HL-60 (cell line): ENCODE measurements around the gene DEXI.
A peak's percentile ranks its signal among the peaks of the same experiment; 100 is the strongest.

Experiments
- DNase-seq, 2 experiments: peaks; one replicate each; pipeline ENCODE4 v3.0.0-alpha.2; 2010 to 2020; ENCODE audit warnings: low read depth in 1 of 2, low spot score in 1 of 2
- H3K27ac ChIP-seq: fragments of 250-450 bp; sonication (Bioruptor Pico); replicated peaks from 2 replicates; pipeline ENCODE4 v1.5.1; 2020; ENCODE audit warnings: mild to moderate bottlenecking, moderate library complexity
- H3K27me3 ChIP-seq: fragments of 250-450 bp; sonication (Bioruptor Pico); 2 replicates; pipeline ENCODE4 v1.5.1; 2021; ENCODE audit warnings: mild to moderate bottlenecking, moderate library complexity; ENCODE audit not compliant: insufficient read depth, poor library complexity, severe bottlenecking
- H3K4me3 ChIP-seq: replicated peaks from 2 replicates; pipeline ENCODE4 v1.5.1; 2011; ENCODE audit warnings: mild to moderate bottlenecking, control low read depth, low read length; ENCODE audit not compliant: insufficient read depth
- CTCF ChIP-seq: IDR thresholded peaks from one replicate; pipeline ENCODE4 v1.5.1; 2011; ENCODE audit warnings: low read length, control low read depth, inconsistent platforms; ENCODE audit not compliant: insufficient read depth
- GABPA ChIP-seq: IDR thresholded peaks from 2 replicates; pipeline ENCODE4 v1.6.1; 2012; ENCODE audit warnings: low read depth
- POLR2AphosphoS5 ChIP-seq: IDR thresholded peaks from 2 replicates; pipeline ENCODE4 v1.6.1; 2012; ENCODE audit warnings: low read depth
- REST ChIP-seq: IDR thresholded peaks from 2 replicates; pipeline ENCODE4 v1.6.1; 2012; ENCODE audit warnings: low read depth; ENCODE audit not compliant: insufficient replicate concordance
- SPI1 ChIP-seq: IDR thresholded peaks from 2 replicates; pipeline ENCODE4 v1.6.1; 2012; ENCODE audit warnings: low read depth, mild to moderate bottlenecking, borderline replicate concordance

The DEXI gene

GRCh38 chr16:10938796-10939648, 3.2 kb downstream of the DEXI start:
- no peak for DNase-seq

DNA sequence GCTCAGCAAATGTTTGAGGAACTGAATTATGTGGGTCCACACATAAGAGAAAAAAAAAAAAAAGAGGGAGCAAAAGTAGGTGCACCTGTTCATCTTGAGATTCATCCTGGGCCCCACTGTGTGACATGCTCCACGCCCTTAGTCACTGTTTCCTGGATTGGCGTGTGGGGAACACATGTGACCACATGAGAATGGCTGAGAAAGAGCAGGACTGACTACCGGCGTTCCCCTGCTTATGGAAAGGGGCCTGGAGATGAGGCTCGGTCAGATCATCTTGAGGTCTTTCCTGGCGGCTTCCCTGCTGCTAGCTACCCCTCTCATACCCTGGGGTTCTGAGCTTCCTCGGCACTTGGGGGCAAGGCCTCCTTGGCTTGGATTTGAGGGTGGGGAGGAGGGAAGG, 3.9 kb downstream of the DEXI start:
- no peak for DNase-seq

More at GRCh38 chr16:10938796-10939648, 3.2 kb downstream of the DEXI start:
- TF ChIP-seq SPI1 (peak; percentile 31; the same call in 1 of the 2 replicates), GABPA (no peak)
- Histone ChIP-seq H3K4me3 (no peak overlapping the region), H3K27ac (no peak overlapping the region), H3K27me3 (no peaks in the 10 kb centered on the region)

DNA sequence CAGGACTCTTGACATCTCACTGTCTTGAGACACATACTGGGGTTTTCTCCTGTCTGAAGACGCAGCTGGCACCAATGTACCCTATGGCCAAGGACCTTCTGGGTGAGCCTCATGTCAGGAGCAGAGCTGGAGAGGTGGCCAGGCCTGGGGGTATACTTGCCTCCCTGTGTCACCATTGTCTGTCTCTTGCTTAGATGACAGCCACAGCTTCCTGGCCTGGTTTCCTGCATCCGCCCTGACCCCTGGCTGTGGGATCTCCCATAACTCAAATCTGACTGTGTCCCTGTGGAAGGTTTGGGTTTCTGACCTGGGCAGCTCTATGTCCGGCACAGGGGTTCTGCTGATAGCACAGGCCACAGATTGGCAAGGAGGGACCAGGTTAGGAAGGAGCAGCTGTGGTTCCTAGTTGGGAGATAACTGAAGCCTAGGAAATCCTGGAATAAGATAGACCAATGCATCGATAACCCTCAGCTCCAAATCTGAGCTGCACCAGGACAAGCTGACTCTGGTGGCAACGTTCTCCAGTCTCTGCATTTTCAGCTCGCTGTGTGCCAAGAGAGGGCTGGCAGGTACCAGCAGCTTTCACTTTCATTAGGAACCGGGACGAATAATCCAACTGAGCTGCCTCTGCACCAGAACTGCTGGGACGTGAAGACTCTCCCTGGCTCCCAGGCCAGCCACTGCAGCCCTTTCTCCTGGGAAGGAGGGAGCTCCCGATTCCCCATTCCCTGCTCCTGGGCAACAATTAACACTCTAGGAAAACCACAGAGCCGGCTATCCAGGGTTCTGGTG, 5.0 kb downstream of the DEXI start:
- TF ChIP-seq CTCF (no peak), POLR2AphosphoS5 (no peak), SPI1 (no peak), GABPA (no peak), REST (no peak)
- H3K4me3 ChIP-seq, result no peak overlapping the region
- no peaks in the 10 kb centered on the region for H3K27me3 ChIP-seq
- H3K27ac ChIP-seq, result no peak overlapping the region
- DNase-seq, result no peak

More for the DNA sequence above, 3.9 kb downstream of the DEXI start:
- Histone ChIP-seq H3K4me3 (no peak overlapping the region), H3K27ac (no peak overlapping the region), H3K27me3 (no peaks in the 10 kb centered on the region)
- TF ChIP-seq REST (no peak), SPI1 (no peak), POLR2AphosphoS5 (no peak)

DNA sequence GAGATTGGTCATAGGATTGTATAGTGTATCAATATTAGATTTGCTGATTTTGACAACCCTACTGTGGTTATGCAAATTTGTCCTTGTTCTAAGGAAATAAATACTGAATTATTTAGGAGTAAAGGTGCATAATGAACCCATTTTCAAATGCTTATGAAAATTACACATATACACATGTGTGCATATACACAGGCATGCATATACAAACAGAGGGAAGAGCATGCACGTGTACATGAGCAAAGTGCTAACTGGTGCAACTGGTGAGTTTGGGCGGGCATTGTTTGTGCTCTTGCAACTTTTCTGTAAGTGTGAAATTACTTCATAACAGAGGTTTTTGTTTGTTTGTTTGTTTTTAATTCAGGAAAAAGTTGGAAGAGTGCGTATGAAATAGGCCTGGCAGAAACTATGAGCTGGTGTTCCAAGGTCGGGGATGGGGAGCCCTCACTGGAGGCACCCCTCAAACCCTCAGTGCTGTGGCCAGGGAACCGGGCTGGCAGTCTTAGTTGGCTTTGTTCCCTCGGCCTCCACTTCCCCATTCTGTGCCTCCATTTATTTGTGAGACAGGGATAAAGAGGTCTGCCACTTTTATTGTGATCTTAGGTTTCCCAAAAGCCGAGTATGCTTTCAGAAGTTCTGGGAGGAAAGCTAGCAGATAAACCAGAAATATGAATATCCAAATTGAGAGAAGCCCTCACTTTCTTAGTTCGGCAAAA, 5.8 kb downstream of the DEXI start:
- Histone ChIP-seq H3K4me3 (no peak overlapping the region), H3K27me3 (no peaks in the 10 kb centered on the region), H3K27ac (no peak overlapping the region)
- DNase-seq, result peak in 1 of 2 experiments; percentile 28
- peak; percentile 93 for TF ChIP-seq SPI1
- TF ChIP-seq REST, result no peak
